GM12872 (cell line): ENCODE measurements around the gene MAN1A2.

Experiments
- CTCF ChIP-seq: IDR thresholded peaks from 3 replicates; pipeline ENCODE4 v1.5.1; 2011; ENCODE audit warnings: low read depth, mild to moderate bottlenecking, low read length, moderate library complexity; ENCODE audit not compliant: insufficient read depth

MAN1A2 gene

GRCh38 chr1:117499071-117499470 lies 131.8 kb downstream of the MAN1A2 start:
- no peak for TF ChIP-seq CTCF

GRCh38 chr1:117500584-117500983 lies 133.3 kb downstream of the MAN1A2 start:
- TF ChIP-seq CTCF = no peak

GRCh38 chr1:117501281-117501680 lies 134.0 kb downstream of the MAN1A2 start:
- TF ChIP-seq CTCF = no peak

- no peak for TF ChIP-seq CTCF
These were observed 144.0 kb downstream of the MAN1A2 start for GRCh38 chr1:117511273-117511672.

- TF ChIP-seq CTCF = peak; percentile 38; the same call in 1 of the 3 replicates
These were observed 145.6 kb downstream of the MAN1A2 start for GRCh38 chr1:117512728-117513321.

GRCh38 chr1:117523111-117523510 lies 155.9 kb downstream of the MAN1A2 start:
- TF ChIP-seq CTCF = no peak

- no peak for TF ChIP-seq CTCF
These were observed 159.8 kb downstream of the MAN1A2 start for GRCh38 chr1:117527074-117527473.

- no peak for TF ChIP-seq CTCF
These were observed 160.4 kb downstream of the MAN1A2 start for GRCh38 chr1:117527566-117528102.
